ENCODE measurements around the gene ACADVL. TPM values are rescaled to one million over a fixed set of nuclear protein-coding genes. Genes with fewer than 3 reads are reported as not detected.

The ACADVL gene
- polyA plus RNA-seq, 3 donors: 152 to 1,231 (median 154) TPM

- WGBS (ENCODE audit: insufficient coverage): 100% methylated on average over 1 of the region's 6 CpGs
Measured at GRCh38 chr17:7184647-7185046, 35.1 kb upstream of the ACADVL start.

DNA sequence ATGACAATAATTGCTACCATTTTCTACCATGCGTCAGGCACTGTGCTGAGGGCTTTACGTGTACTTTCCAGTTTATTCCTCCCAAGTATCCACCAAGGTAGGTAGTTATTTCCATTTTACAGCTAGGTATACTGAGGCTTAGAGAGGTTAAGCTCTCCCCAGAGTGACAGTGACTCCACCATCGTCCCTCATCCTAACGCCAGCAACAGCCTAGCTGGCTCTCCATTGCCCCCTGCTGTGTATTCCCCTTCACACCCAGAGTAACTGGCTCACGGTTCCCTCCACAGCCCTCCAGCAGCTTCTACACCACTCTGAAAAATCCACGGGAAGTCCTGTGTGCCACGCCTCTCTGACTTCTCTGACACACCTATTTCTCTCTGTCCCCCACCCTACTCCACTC is 33.5 kb upstream of the ACADVL start:
- H3K36me3 ChIP-seq (replicated peaks in 1 of 2; ENCODE audit: control insufficient read depth in 1 of 2, insufficient read depth in 2 of 2, low read length in 2 of 2): peaks cover 13% of the 10 kb centered on the region in 2 donors
- Mint-ChIP-seq H3K36me3 (peaks cover 15 to 26% of the 10 kb centered on the region in 2 donors), H3K27ac (peak overlapping the region in 1 of 7 donors; percentile 76), H3K27me3 (ENCODE audit: low read depth in 3 of 3) (peaks cover 0 to 4% (median 0%) of the 10 kb centered on the region in 3 donors), H3K9me3 (no peaks in the 10 kb centered on the region), H3K4me1 (peaks cover 18% of the 10 kb centered on the region), H3K4me3 (no peak overlapping the region)
- WGBS (ENCODE audit: insufficient coverage): 55% methylated on average over 5 of the region's 7 CpGs
- no peaks in the 10 kb centered on the region for H3K27me3 ChIP-seq (ENCODE audit: control insufficient read depth in 2 of 2, insufficient read depth in 2 of 2, low read length in 2 of 2)
- no peak overlapping the region for H3K9ac ChIP-seq (ENCODE audit: insufficient read depth, low read length, poor library complexity, severe bottlenecking)
- DNase-seq: no peak
- peaks cover 1% of the 10 kb centered on the region for H4K20me1 ChIP-seq (ENCODE audit: insufficient read depth, low read length)
- H3K27ac ChIP-seq (ENCODE audit: low read depth in 1 of 2, low read length in 2 of 2): no peak overlapping the region
- no peak overlapping the region for H3K4me2 ChIP-seq (replicated peaks; ENCODE audit: extremely low read depth, low read length, poor library complexity, severe bottlenecking)
- TF ChIP-seq, protein P1, sequence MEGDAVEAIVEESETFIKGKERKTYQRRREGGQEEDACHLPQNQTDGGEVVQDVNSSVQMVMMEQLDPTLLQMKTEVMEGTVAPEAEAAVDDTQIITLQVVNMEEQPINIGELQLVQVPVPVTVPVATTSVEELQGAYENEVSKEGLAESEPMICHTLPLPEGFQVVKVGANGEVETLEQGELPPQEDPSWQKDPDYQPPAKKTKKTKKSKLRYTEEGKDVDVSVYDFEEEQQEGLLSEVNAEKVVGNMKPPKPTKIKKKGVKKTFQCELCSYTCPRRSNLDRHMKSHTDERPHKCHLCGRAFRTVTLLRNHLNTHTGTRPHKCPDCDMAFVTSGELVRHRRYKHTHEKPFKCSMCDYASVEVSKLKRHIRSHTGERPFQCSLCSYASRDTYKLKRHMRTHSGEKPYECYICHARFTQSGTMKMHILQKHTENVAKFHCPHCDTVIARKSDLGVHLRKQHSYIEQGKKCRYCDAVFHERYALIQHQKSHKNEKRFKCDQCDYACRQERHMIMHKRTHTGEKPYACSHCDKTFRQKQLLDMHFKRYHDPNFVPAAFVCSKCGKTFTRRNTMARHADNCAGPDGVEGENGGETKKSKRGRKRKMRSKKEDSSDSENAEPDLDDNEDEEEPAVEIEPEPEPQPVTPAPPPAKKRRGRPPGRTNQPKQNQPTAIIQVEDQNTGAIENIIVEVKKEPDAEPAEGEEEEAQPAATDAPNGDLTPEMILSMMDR (IDR thresholded peaks at IDR 0.05): peak; percentile 29
- no peak overlapping the region for H3K4me3 ChIP-seq (replicated peaks in 1 of 3; ENCODE audit: low read depth in 2 of 3, low read length in 3 of 3)
- H3K79me2 ChIP-seq (ENCODE audit: insufficient read depth, low read length): no peaks in the 10 kb centered on the region
- no peak overlapping the region for H2AFZ ChIP-seq (ENCODE audit: insufficient read depth, low read depth, low read length, poor library complexity, severe bottlenecking)
- peaks cover 12 to 13% of the 10 kb centered on the region in 2 donors for H3K4me1 ChIP-seq (ENCODE audit: control insufficient read depth in 1 of 2, insufficient read depth in 2 of 2, low read length in 2 of 2)
- intact Hi-C loops (cut with micrococcal nuclease): no loop called here
- H3K9me3 ChIP-seq (replicated peaks in 1 of 2; ENCODE audit: control insufficient read depth in 1 of 2, insufficient read depth in 1 of 2, low read length in 2 of 2): no peaks in the 10 kb centered on the region

More at GRCh38 chr17:7184647-7185046, 35.1 kb upstream of the ACADVL start:
- Histone ChIP-seq H3K9me3 (replicated peaks in 1 of 2; ENCODE audit: control insufficient read depth in 1 of 2, insufficient read depth in 1 of 2, low read length in 2 of 2) (no peaks in the 10 kb centered on the region), H2AFZ (ENCODE audit: insufficient read depth, low read depth, low read length, poor library complexity, severe bottlenecking) (no peak overlapping the region), H3K9ac (ENCODE audit: insufficient read depth, low read length, poor library complexity, severe bottlenecking) (no peak overlapping the region), H3K4me3 (replicated peaks in 1 of 3; ENCODE audit: low read depth in 2 of 3, low read length in 3 of 3) (no peak overlapping the region), H3K79me2 (ENCODE audit: insufficient read depth, low read length) (no peaks in the 10 kb centered on the region), H3K4me1 (ENCODE audit: control insufficient read depth in 1 of 2, insufficient read depth in 2 of 2, low read length in 2 of 2) (peaks cover 12 to 13% of the 10 kb centered on the region in 2 donors), H3K36me3 (replicated peaks in 1 of 2; ENCODE audit: control insufficient read depth in 1 of 2, insufficient read depth in 2 of 2, low read length in 2 of 2) (no peaks in the 10 kb centered on the region), H3K27ac (ENCODE audit: low read depth in 1 of 2, low read length in 2 of 2) (no peak overlapping the region), H3K27me3 (ENCODE audit: control insufficient read depth in 2 of 2, insufficient read depth in 2 of 2, low read length in 2 of 2) (no peaks in the 10 kb centered on the region), H3K4me2 (replicated peaks; ENCODE audit: extremely low read depth, low read length, poor library complexity, severe bottlenecking) (no peak overlapping the region), H4K20me1 (ENCODE audit: insufficient read depth, low read length) (no peaks in the 10 kb centered on the region)
- Mint-ChIP-seq H3K9me3 (peaks cover 0 to 2% (median 0%) of the 10 kb centered on the region in 7 donors), H3K27me3 (ENCODE audit: low read depth in 3 of 3) (peaks cover 0 to 4% (median 0%) of the 10 kb centered on the region in 3 donors), H3K4me3 (no peak overlapping the region), H3K36me3 (peaks cover 9 to 11% of the 10 kb centered on the region in 2 donors), H3K4me1 (peaks cover 20% of the 10 kb centered on the region), H3K27ac (peak overlapping the region in 1 of 7 donors; percentile 31)
- intact Hi-C loops (cut with micrococcal nuclease): no loop called here
- no peak for DNase-seq
- TF ChIP-seq, protein P1 (IDR thresholded peaks at IDR 0.05): no peak

All from CD14-positive monocyte (primary cell).